Head of caudate nucleus (tissue), 42 donors: ENCODE data around the gene ZNF780A.

Experiments
- DNase-seq, 42 donors: peaks; one replicate each; pipeline versions ENCODE4 v3.0.0 to v3.0.0-alpha.2; 2020 to 2021; ENCODE audit warnings: mixed read lengths in 7 of 42
- intact Hi-C: fragments of 100-400 bp; cut with DNase I; formaldehyde crosslinking; loops from one replicate; pipeline ENCODE4 v1.15.0; 2022

ZNF780A gene

GRCh38 chr19:40023969-40024368 is 66.8 kb downstream of the ZNF780A start:
- intact Hi-C loops, result no loop called here
- DNase-seq, result no peak
